ENCODE results near the gene ALDH1L2.

Gene ALDH1L2

GRCh38 chr12:105107494-105108371 is 23.5 kb upstream of the ALDH1L2 start, which contains the start of gene WASHC4 (continued):
- TF ChIP-seq ZNF513 (tag by site-specific recombination; IDR thresholded peaks at IDR 0.05) (no peak), ZNF157 (tag by site-specific recombination; IDR thresholded peaks at IDR 0.05) (no peak), PRDM1 (tag by site-specific recombination; IDR thresholded peaks at IDR 0.05) (no peak), ZFHX2 (tag by site-specific recombination; conservative IDR thresholded peaks at IDR 0.05) (peak; percentile 85), ZNF768 (tag by site-specific recombination; IDR thresholded peaks at IDR 0.05) (no peak), ZNF280D (tag by site-specific recombination; IDR thresholded peaks at IDR 0.05) (no peak), ZSCAN5A (tag by site-specific recombination; IDR thresholded peaks at IDR 0.05) (peak; percentile 96), BCL11B (tag by site-specific recombination; IDR thresholded peaks at IDR 0.05; ENCODE audit: low read depth) (peak; percentile 15; the same call in 1 of the 2 replicates), KLF1 (tag by site-specific recombination; IDR thresholded peaks at IDR 0.05) (peak; percentile 75), ZNF626 (tag by site-specific recombination; IDR thresholded peaks at IDR 0.05) (no peak), CTCF (tag by site-specific recombination; IDR thresholded peaks at IDR 0.05) (no peak; the same call in 1 of the 2 replicates), ZNF701 (tag by site-specific recombination; IDR thresholded peaks at IDR 0.05) (no peak), ZFP69B (tag by site-specific recombination; IDR thresholded peaks at IDR 0.05) (peak; percentile 44; the same call in 1 of the 2 replicates), ZNF146 (tag by site-specific recombination; IDR thresholded peaks at IDR 0.05) (no peak), ZNF518A (tag by site-specific recombination; conservative IDR thresholded peaks at IDR 0.05; ENCODE audit: low read depth) (0 out of 2 replicates have a peak, but pooled peaks have one; percentile 19), SCRT1 (tag by site-specific recombination; IDR thresholded peaks at IDR 0.05; ENCODE audit: borderline replicate concordance) (no peak), HIC1 (tag by site-specific recombination; IDR thresholded peaks at IDR 0.05) (no peak; the same call in 1 of the 2 replicates), ZNF776 (tag by site-specific recombination; IDR thresholded peaks at IDR 0.05; ENCODE audit: borderline replicate concordance) (no peak), ZNF175 (tag by site-specific recombination; IDR thresholded peaks at IDR 0.05) (no peak), ZSCAN23 (tag by site-specific recombination; IDR thresholded peaks at IDR 0.05) (no peak)

Data from HEK293 (cell line).